ENCODE results near the gene JMJD7. TPM values are rescaled to one million over a fixed set of nuclear protein-coding genes. Genes with fewer than 3 reads are reported as not detected.

Gene JMJD7
- total RNA-seq, 1 experiment from 2014 or later = 13.5 TPM

- no peak for TF ChIP-seq CEBPB (IDR thresholded peaks at IDR 0.05; ENCODE audit: low read depth)
- no peak for TF ChIP-seq JUND (IDR thresholded peaks at IDR 0.05)
- TF ChIP-seq TCF7L2 (IDR thresholded peaks at IDR 0.05; ENCODE audit: borderline replicate concordance, extremely low read depth, insufficient read depth, insufficient read length) = no peak
- DNase-seq (ENCODE audit: low read depth, low spot score) = no peak
- no peak for ATAC-seq
These were observed 21.3 kb downstream of the JMJD7 start for GRCh38 chr15:41849204-41849603.

GRCh38 chr15:41849861-41850260 lies 22.0 kb downstream of the JMJD7 start:
- H3K4me2 ChIP-seq (ENCODE audit: low read length) = no peak overlapping the region
- RAD21 ChIA-PET (ENCODE audit: low non-redundant PET in 1 of 2, low total read pairs in 2 of 2, uncharacterized antibody in 2 of 2, unreplicated experiment in 2 of 2) = no interaction called here

More at GRCh38 chr15:41849204-41849603, 21.3 kb downstream of the JMJD7 start:
- H4K20me1 ChIP-seq (ENCODE audit: insufficient read depth) = no peaks in the 10 kb centered on the region
- no peak overlapping the region for H2AFZ ChIP-seq (ENCODE audit: low read depth, low read length, poor library complexity, severe bottlenecking)
- no peak overlapping the region for H3K9ac ChIP-seq (ENCODE audit: low read length)
- no peaks in the 10 kb centered on the region for H3K9me3 ChIP-seq (ENCODE audit: control insufficient read depth in 1 of 2, insufficient read depth in 1 of 2, low read depth in 1 of 2, low read length in 2 of 2)
- no peaks in the 10 kb centered on the region for H3K79me2 ChIP-seq (ENCODE audit: insufficient read depth, low read length)
- H3K36me3 ChIP-seq (ENCODE audit: control insufficient read depth in 1 of 2, insufficient read depth in 2 of 2, low read length in 2 of 2) = peaks cover 0 to 3% of the 10 kb centered on the region in 2 experiments; a peak in 1 of 4 replicates
- H3K4me2 ChIP-seq (ENCODE audit: low read length) = no peak overlapping the region
- no TSS peak for BruUV-seq (replicated peaks)
- no peak overlapping the region for H3K27ac ChIP-seq (ENCODE audit: low read depth, low read length)
- intact Hi-C loops (cut with micrococcal nuclease) = no loop called here
- ChIA-PET CTCF (no interaction called here), POLR2A (no interaction called here), RAD21 (ENCODE audit: low non-redundant PET in 1 of 2, low total read pairs in 2 of 2, uncharacterized antibody in 2 of 2, unreplicated experiment in 2 of 2) (no interaction called here)
- H3K27me3 ChIP-seq (ENCODE audit: insufficient read depth, low read length) = no peaks in the 10 kb centered on the region
- H3K4me3 ChIP-seq (replicated peaks in 1 of 2; ENCODE audit: low read depth in 1 of 2, low read length in 2 of 2) = no peak overlapping the region
- no peaks in the 10 kb centered on the region for H3K9me2 ChIP-seq (ENCODE audit: insufficient read depth)
- H3K4me1 ChIP-seq (ENCODE audit: control insufficient read depth in 1 of 2, insufficient read depth in 2 of 2, low read length in 2 of 2) = no peaks in the 10 kb centered on the region

More at GRCh38 chr15:41849861-41850260, 22.0 kb downstream of the JMJD7 start:
- no peaks in the 10 kb centered on the region for H3K79me2 ChIP-seq (ENCODE audit: insufficient read depth, low read length)
- DNase-seq (ENCODE audit: low read depth, low spot score) = no peak
- H3K4me1 ChIP-seq (ENCODE audit: control insufficient read depth in 1 of 2, insufficient read depth in 2 of 2, low read length in 2 of 2) = no peaks in the 10 kb centered on the region
- TF ChIP-seq EGR1 (IDR thresholded peaks at IDR 0.05; ENCODE audit: low read depth) (no peak), YY1 (IDR thresholded peaks at IDR 0.05; ENCODE audit: extremely low read depth, insufficient replicate concordance, low read depth, low read length) (no peak), SP1 (IDR thresholded peaks at IDR 0.05; ENCODE audit: low read depth) (no peak), EZH2 (IDR thresholded peaks at IDR 0.05) (no peak), TCF7L2 (IDR thresholded peaks at IDR 0.05; ENCODE audit: borderline replicate concordance, extremely low read depth, insufficient read depth, insufficient read length) (no peak), ELF1 (IDR thresholded peaks at IDR 0.05; ENCODE audit: borderline replicate concordance, low read depth) (no peak)
- POLR2A ChIA-PET = no interaction called here
- CTCF ChIA-PET = no interaction called here
- no peak overlapping the region for H3K27ac ChIP-seq (ENCODE audit: low read depth, low read length)
- H3K9me3 ChIP-seq (ENCODE audit: control insufficient read depth in 1 of 2, insufficient read depth in 1 of 2, low read depth in 1 of 2, low read length in 2 of 2) = no peaks in the 10 kb centered on the region
- 0 out of 2 replicates have a peak, but pooled peaks have one; percentile 23 for ATAC-seq
- no peak overlapping the region for H3K4me3 ChIP-seq (replicated peaks in 1 of 2; ENCODE audit: low read depth in 1 of 2, low read length in 2 of 2)
- H4K20me1 ChIP-seq (ENCODE audit: insufficient read depth) = no peaks in the 10 kb centered on the region
- BruUV-seq (replicated peaks) = no TSS peak
- no peaks in the 10 kb centered on the region for H3K27me3 ChIP-seq (ENCODE audit: insufficient read depth, low read length)
- no peak overlapping the region for H2AFZ ChIP-seq (ENCODE audit: low read depth, low read length, poor library complexity, severe bottlenecking)
- H3K9ac ChIP-seq (ENCODE audit: low read length) = no peak overlapping the region
- intact Hi-C loops (cut with micrococcal nuclease) = no loop called here
- H3K36me3 ChIP-seq (ENCODE audit: control insufficient read depth in 1 of 2, insufficient read depth in 2 of 2, low read length in 2 of 2) = peaks cover 0 to 3% of the 10 kb centered on the region in 2 experiments; a peak in 1 of 4 replicates
- no peaks in the 10 kb centered on the region for H3K9me2 ChIP-seq (ENCODE audit: insufficient read depth)

All from HCT116 (cell line).